ENCODE results near the gene LMCD1.
A peak's percentile ranks its signal among the peaks of the same experiment; 100 is the strongest.

Gene LMCD1

GRCh38 chr3:8619548-8619947 is 117.9 kb downstream of the LMCD1 start:
- Histone ChIP-seq H3K36me3 (no peaks in the 10 kb centered on the region), H3K9me3 (ENCODE audit: severe bottlenecking) (no peaks in the 10 kb centered on the region), H3K27me3 (ENCODE audit: insufficient read depth, low read depth, severe bottlenecking) (no peaks in the 10 kb centered on the region), H3K4me3 (ENCODE audit: low read depth, low read length) (no peak overlapping the region), H3K27ac (no peak overlapping the region)
- no peak for TF ChIP-seq CTCF (IDR thresholded peaks at IDR 0.05; ENCODE audit: low read depth, low read length)
- DNase-seq: no peak

- Histone ChIP-seq H3K27ac (no peak overlapping the region), H3K27me3 (ENCODE audit: insufficient read depth, low read depth, severe bottlenecking) (no peaks in the 10 kb centered on the region), H3K4me3 (ENCODE audit: low read depth, low read length) (no peak overlapping the region), H3K36me3 (no peaks in the 10 kb centered on the region), H3K9me3 (ENCODE audit: severe bottlenecking) (no peaks in the 10 kb centered on the region)
- no peak for DNase-seq
- TF ChIP-seq CTCF (IDR thresholded peaks at IDR 0.05; ENCODE audit: low read depth, low read length): no peak
Observed at GRCh38 chr3:8621141-8621540, 119.5 kb downstream of the LMCD1 start.

- Histone ChIP-seq H3K9me3 (ENCODE audit: severe bottlenecking) (no peaks in the 10 kb centered on the region), H3K36me3 (no peaks in the 10 kb centered on the region), H3K27me3 (ENCODE audit: insufficient read depth, low read depth, severe bottlenecking) (no peaks in the 10 kb centered on the region), H3K4me3 (ENCODE audit: low read depth, low read length) (no peak overlapping the region), H3K27ac (no peak overlapping the region)
- no peak for DNase-seq
- TF ChIP-seq CTCF (IDR thresholded peaks at IDR 0.05; ENCODE audit: low read depth, low read length): no peak
Observed at GRCh38 chr3:8621872-8622271, 120.2 kb downstream of the LMCD1 start.

- Histone ChIP-seq H3K9me3 (ENCODE audit: severe bottlenecking) (no peaks in the 10 kb centered on the region), H3K36me3 (no peaks in the 10 kb centered on the region), H3K4me3 (ENCODE audit: low read depth, low read length) (peak overlapping the region; percentile 27), H3K27me3 (ENCODE audit: insufficient read depth, low read depth, severe bottlenecking) (no peaks in the 10 kb centered on the region), H3K27ac (peak overlapping the region; percentile 51)
- peak; percentile 84 for DNase-seq
- peak; percentile 94 for TF ChIP-seq CTCF (IDR thresholded peaks at IDR 0.05; ENCODE audit: low read depth, low read length)
Observed at GRCh38 chr3:8622873-8623691, 121.5 kb downstream of the LMCD1 start.

GRCh38 chr3:8623741-8624140 is 122.1 kb downstream of the LMCD1 start:
- Histone ChIP-seq H3K4me3 (ENCODE audit: low read depth, low read length) (no peak overlapping the region), H3K9me3 (ENCODE audit: severe bottlenecking) (no peaks in the 10 kb centered on the region), H3K27me3 (ENCODE audit: insufficient read depth, low read depth, severe bottlenecking) (no peaks in the 10 kb centered on the region), H3K36me3 (no peaks in the 10 kb centered on the region), H3K27ac (peak overlapping the region; percentile 51; the same call in 1 of the 2 replicates)
- TF ChIP-seq CTCF (IDR thresholded peaks at IDR 0.05; ENCODE audit: low read depth, low read length): no peak
- DNase-seq: no peak
